Astrocyte (in vitro differentiated cells and primary cell): ENCODE results near the gene FANK1.

Experiments
- CTCF ChIP-seq: IDR thresholded peaks from 2 replicates; pipeline ENCODE4 v1.5.1; 2011; ENCODE audit warnings: low read depth, mild to moderate bottlenecking, inconsistent platforms, low read length, moderate library complexity; ENCODE audit not compliant: insufficient read depth
- EZH2 ChIP-seq: IDR thresholded peaks from 2 replicates; pipeline ENCODE4 v1.6.1; 2012; ENCODE audit warnings: mild to moderate bottlenecking, low read length, inconsistent platforms; ENCODE audit not compliant: insufficient read depth

GRCh38 chr10:126004752-126005151 is 108.4 kb downstream of the FANK1 start:
- TF ChIP-seq CTCF (no peak), EZH2 (no peak)
